HepG2 (cell line): ENCODE results near the gene DLEC1.

Source experiments
- CENPX ChIP-seq: sonication (generic); formaldehyde crosslinking; IDR thresholded peaks from 2 replicates; pipeline ENCODE4 v1.9.0; 2021; ENCODE audit warnings: mild to moderate bottlenecking, missing genetic modification reagents, moderate library complexity
- TCF12 ChIP-seq, 2 experiments: fragments of 450-650 bp in 1 of 2; sonication (generic) in 1 of 2; formaldehyde crosslinking in 1 of 2; IDR thresholded peaks; 2 replicates each; pipeline versions ENCODE4 v1.6.1 to v1.8.0; 2017 to 2022; ENCODE audit warnings: antibody characterized with exemption in 1 of 2, mild to moderate bottlenecking in 1 of 2, missing genetic modification reagents in 1 of 2, moderate library complexity in 1 of 2
- TF ChIP-seq, protein P1 (sequence below): sonication (generic); formaldehyde crosslinking; IDR thresholded peaks from 2 replicates; pipeline ENCODE4 v1.4.0; 2020; ENCODE audit warnings: mild to moderate bottlenecking, missing genetic modification reagents
- TF ChIP-seq, protein P2 (sequence below): sonication (generic); formaldehyde crosslinking; IDR thresholded peaks from 2 replicates; pipeline ENCODE4 v1.5.0; 2020; ENCODE audit warnings: mild to moderate bottlenecking, missing genetic modification reagents, moderate library complexity
- TF ChIP-seq, protein P3 (sequence below): sonication (generic); formaldehyde crosslinking; IDR thresholded peaks from 2 replicates; pipeline ENCODE4 v1.4.0; 2020; ENCODE audit warnings: missing genetic modification reagents
- TF ChIP-seq, protein P4 (sequence below), 2 experiments: IDR thresholded peaks; 2 replicates each; pipeline ENCODE4 v1.6.1; 2011 to 2012; ENCODE audit warnings: low read length in 2 of 2, borderline replicate concordance in 1 of 2, low read depth in 1 of 2, mild to moderate bottlenecking in 1 of 2, moderate library complexity in 1 of 2

DNA sequence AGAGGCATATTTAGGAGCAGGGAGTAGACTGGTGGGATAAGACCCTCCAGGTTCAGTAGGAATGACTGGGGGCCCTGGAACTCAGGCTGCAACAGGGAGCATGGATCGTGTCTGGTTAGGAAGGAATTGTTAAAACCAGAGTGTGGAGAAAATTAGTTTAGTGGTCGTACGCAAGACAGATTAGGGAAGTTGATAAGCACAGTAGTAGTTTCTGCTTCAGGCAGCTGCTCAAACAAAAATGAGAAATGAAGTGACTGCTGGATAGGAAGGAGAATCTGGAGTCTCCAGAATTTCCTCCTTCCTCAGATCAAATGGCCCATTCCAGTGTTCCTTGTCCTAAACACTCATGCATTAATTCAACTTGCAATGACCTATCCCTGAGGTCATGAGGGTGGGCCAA, 110.7 kb downstream of the DLEC1 start:
- no peak for TF ChIP-seq CENPX (CRISPR knock-in tag)
- TF ChIP-seq, protein P1, sequence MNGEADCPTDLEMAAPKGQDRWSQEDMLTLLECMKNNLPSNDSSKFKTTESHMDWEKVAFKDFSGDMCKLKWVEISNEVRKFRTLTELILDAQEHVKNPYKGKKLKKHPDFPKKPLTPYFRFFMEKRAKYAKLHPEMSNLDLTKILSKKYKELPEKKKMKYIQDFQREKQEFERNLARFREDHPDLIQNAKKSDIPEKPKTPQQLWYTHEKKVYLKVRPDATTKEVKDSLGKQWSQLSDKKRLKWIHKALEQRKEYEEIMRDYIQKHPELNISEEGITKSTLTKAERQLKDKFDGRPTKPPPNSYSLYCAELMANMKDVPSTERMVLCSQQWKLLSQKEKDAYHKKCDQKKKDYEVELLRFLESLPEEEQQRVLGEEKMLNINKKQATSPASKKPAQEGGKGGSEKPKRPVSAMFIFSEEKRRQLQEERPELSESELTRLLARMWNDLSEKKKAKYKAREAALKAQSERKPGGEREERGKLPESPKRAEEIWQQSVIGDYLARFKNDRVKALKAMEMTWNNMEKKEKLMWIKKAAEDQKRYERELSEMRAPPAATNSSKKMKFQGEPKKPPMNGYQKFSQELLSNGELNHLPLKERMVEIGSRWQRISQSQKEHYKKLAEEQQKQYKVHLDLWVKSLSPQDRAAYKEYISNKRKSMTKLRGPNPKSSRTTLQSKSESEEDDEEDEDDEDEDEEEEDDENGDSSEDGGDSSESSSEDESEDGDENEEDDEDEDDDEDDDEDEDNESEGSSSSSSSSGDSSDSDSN (CRISPR knock-in tag): no peak
- TF ChIP-seq, protein P2, sequence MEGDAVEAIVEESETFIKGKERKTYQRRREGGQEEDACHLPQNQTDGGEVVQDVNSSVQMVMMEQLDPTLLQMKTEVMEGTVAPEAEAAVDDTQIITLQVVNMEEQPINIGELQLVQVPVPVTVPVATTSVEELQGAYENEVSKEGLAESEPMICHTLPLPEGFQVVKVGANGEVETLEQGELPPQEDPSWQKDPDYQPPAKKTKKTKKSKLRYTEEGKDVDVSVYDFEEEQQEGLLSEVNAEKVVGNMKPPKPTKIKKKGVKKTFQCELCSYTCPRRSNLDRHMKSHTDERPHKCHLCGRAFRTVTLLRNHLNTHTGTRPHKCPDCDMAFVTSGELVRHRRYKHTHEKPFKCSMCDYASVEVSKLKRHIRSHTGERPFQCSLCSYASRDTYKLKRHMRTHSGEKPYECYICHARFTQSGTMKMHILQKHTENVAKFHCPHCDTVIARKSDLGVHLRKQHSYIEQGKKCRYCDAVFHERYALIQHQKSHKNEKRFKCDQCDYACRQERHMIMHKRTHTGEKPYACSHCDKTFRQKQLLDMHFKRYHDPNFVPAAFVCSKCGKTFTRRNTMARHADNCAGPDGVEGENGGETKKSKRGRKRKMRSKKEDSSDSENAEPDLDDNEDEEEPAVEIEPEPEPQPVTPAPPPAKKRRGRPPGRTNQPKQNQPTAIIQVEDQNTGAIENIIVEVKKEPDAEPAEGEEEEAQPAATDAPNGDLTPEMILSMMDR (CRISPR knock-in tag): no peak
- TF ChIP-seq TCF12 (IDR thresholded peaks at IDR 0.05): no peak
- TF ChIP-seq TCF12 (CRISPR knock-in tag; IDR thresholded peaks at IDR 0.05): no peak
- TF ChIP-seq, protein P3, sequence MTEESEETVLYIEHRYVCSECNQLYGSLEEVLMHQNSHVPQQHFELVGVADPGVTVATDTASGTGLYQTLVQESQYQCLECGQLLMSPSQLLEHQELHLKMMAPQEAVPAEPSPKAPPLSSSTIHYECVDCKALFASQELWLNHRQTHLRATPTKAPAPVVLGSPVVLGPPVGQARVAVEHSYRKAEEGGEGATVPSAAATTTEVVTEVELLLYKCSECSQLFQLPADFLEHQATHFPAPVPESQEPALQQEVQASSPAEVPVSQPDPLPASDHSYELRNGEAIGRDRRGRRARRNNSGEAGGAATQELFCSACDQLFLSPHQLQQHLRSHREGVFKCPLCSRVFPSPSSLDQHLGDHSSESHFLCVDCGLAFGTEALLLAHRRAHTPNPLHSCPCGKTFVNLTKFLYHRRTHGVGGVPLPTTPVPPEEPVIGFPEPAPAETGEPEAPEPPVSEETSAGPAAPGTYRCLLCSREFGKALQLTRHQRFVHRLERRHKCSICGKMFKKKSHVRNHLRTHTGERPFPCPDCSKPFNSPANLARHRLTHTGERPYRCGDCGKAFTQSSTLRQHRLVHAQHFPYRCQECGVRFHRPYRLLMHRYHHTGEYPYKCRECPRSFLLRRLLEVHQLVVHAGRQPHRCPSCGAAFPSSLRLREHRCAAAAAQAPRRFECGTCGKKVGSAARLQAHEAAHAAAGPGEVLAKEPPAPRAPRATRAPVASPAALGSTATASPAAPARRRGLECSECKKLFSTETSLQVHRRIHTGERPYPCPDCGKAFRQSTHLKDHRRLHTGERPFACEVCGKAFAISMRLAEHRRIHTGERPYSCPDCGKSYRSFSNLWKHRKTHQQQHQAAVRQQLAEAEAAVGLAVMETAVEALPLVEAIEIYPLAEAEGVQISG (CRISPR knock-in tag): no peak
- TF ChIP-seq, protein P4, sequence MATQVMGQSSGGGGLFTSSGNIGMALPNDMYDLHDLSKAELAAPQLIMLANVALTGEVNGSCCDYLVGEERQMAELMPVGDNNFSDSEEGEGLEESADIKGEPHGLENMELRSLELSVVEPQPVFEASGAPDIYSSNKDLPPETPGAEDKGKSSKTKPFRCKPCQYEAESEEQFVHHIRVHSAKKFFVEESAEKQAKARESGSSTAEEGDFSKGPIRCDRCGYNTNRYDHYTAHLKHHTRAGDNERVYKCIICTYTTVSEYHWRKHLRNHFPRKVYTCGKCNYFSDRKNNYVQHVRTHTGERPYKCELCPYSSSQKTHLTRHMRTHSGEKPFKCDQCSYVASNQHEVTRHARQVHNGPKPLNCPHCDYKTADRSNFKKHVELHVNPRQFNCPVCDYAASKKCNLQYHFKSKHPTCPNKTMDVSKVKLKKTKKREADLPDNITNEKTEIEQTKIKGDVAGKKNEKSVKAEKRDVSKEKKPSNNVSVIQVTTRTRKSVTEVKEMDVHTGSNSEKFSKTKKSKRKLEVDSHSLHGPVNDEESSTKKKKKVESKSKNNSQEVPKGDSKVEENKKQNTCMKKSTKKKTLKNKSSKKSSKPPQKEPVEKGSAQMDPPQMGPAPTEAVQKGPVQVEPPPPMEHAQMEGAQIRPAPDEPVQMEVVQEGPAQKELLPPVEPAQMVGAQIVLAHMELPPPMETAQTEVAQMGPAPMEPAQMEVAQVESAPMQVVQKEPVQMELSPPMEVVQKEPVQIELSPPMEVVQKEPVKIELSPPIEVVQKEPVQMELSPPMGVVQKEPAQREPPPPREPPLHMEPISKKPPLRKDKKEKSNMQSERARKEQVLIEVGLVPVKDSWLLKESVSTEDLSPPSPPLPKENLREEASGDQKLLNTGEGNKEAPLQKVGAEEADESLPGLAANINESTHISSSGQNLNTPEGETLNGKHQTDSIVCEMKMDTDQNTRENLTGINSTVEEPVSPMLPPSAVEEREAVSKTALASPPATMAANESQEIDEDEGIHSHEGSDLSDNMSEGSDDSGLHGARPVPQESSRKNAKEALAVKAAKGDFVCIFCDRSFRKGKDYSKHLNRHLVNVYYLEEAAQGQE (IDR thresholded peaks at IDR 0.05; ENCODE audit: borderline replicate concordance in 1 of 2, low read depth in 1 of 2, low read length in 2 of 2): no peak
